GM18520 (cell line): Measurements from ENCODE around the gene DNAH9.

ENCODE experiments used
- ATAC-seq: cut with Tn5 transposase; IDR thresholded peaks from one replicate; pipeline ENCODE4 v1.9.1; 2021; ENCODE audit not compliant: unreplicated experiment

Gene DNAH9

DNA sequence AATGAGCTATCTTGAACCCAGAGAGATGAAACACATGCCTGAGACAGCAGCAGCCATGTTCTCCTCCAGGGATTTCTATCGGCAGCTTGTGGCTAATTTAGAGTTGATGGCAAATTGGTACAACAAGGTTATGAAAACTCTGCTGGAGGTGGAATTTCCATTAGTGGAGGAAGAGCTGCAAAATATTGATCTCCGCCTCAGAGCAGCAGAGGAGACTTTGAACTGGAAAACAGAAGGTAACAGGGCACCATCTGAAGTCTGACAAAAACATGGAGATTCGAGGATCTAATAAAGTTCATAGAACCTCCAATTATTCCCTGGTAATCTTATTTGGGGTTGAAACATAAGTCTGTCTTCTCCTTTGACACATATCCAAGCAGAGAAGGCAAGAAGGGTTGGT lies 52.8 kb downstream of the DNAH9 start:
- no peak for ATAC-seq

DNA sequence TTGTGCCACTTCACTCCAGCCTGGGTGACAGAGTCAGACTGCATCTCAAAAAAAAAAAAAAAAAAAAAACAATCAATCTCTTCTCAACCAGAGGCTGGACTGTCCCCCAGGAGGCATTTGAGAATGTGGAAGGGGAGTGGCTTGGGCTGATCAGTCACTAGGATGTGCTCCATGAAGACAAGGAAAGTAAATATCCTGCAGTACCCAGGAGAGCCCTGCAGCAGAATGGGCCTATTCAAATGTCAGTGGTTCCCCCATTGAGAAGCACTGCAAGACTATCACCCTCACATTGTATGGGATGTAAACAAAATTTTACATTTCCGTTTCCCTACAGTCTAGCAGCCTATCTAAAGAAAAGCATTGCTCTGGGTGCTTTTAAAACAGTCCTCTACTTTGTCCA lies 70.3 kb downstream of the DNAH9 start:
- no peak for ATAC-seq

DNA sequence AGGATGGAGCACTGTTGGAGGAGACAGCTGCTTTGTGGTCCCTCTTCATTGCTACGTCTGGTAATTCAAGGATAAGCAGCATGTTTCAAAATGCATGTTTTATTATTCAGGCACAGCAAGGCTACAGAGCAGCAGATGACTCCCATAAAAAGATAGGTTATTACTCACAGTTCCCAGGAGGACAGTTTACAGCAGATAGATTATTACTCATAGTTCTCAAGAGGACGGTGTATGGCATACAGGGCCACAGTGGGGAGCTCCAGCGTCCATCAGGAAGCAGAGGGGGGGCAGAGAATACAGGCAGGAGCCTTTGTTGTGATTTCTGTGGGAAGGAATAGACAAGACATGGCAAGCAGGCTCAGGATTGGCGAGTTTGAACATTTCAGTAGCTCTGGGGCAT lies 72.9 kb downstream of the DNAH9 start:
- ATAC-seq: no peak

DNA sequence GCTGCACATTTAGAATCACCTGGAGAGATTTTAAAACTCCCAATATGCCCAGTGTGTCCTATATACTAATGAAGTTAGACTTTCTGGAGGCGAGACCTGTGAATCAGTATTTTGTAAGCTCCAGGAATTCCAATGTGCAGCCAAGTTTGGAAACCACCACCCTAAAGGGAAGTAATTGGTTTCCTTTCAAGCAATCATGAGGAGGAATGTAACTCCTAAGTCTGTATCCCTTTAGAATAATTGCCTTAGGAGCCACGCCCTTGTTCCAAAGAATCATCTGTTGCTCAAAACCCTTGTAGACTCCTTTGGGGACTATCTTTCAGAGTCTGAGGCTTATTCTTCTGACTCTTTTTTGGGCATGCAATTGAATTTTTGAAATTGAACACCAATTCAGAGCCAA lies 84.4 kb downstream of the DNAH9 start:
- no peak for ATAC-seq

DNA sequence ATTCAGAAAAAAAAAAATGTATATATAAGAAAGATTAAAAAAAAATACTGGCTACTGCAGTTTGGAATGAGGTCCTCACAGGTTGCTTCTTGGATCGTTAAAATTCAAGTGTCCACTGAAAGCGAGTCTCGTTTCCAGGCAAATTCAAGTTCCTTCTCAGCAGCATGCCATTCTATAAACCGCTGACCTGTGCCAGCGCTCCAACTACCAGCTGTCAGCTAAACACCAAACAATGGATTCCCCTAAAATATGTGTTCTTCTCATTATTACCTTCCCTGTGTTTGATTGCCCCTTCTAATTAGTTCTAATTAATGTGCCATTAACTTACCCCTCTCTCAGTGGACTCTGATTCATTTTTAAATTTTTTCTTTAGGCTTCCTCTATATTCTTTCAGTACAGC lies 92.4 kb downstream of the DNAH9 start:
- ATAC-seq: no peak

DNA sequence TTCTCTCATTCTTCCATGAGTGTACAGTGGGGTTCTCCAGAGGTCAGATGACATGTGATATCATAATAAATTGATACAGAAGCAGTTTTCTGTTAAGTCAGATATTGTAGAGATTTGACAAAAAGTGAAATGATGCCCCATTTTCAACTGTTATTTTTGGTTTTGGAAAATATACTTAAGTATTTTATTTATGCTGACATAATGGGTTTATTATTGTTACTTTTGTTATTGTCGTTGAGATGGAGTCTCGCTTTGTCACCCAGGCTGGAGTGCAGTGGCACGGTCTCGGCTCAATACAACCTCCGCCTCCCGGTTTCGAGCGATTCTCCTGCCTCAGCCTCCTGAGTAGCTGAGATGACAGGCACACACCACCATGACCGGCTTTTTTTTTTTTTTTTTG lies 94.4 kb downstream of the DNAH9 start:
- no peak for ATAC-seq

DNA sequence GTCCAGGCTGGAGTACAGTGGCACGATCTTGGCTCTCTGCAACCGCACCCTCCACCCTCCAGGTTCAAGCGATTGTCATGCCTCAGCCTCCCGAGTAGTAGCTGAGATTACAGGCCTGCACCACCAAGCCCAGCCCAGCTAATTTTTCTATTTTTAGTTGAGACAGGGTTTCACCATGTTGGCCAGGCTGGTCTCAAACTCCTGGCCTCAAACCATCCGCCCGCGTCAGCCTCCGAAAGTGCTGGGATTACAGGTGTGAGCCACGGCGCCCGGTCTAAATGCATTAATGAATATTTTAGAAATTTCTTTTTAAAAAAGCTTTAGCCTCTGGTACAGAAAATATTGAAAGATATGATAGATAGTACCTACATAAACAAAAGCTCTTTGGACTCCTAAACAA lies 95.0 kb downstream of the DNAH9 start:
- ATAC-seq: no peak

DNA sequence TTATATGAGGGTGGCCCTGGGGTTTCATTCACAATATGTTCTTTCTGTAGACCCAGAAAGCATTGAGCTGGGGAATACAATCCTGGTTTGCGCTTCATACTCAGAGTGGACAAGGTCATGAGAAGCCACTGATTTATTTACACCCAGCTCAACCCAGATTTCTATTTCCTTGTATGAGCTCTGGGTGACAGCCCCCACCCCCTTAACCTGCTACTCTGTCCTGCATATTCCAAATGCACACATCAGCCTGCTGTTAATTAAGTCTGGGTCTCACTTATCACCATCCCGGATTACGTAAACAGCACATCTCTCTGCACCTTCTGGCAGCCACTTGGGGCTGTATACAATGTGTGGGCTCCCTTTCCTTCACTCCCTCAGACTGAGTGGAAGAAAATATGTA lies 102.4 kb downstream of the DNAH9 start:
- ATAC-seq: no peak

DNA sequence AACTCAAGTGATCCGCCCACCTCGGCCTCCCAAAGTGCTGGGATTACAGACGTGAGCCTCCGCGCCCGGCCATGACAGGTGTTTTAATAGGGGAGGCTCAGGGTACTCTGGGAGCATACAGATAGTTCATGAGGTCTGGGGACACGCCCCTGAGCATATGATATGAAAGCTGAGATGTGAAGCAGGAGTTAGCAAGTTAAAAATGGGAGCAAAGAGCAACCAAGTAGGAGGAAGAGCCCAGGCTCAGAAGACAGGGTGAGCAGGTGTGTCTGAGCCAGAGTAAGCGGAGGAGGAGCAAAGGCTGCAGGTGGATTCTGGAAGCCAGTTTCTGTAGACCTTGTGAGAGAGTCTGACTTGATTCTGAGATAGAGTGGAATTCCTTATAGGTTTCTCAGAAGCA lies 103.6 kb downstream of the DNAH9 start:
- ATAC-seq: no peak

DNA sequence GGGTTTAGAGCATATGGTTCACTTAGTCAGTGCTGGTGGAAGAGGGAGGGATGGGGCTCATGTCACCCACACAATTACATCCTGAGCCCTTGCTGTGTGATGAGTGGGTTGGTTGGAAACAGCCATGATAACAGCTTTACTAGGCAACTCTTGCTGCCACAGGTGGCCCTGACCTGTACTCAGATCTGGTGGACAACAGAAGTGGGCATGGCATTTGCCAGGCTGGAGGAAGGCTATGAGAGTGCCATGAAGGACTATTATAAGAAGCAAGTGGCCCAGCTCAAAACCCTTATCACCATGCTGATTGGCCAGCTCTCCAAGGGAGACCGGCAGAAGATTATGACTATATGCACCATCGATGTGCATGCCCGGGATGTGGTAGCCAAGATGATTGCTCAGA lies 105.8 kb downstream of the DNAH9 start:
- no peak for ATAC-seq

DNA sequence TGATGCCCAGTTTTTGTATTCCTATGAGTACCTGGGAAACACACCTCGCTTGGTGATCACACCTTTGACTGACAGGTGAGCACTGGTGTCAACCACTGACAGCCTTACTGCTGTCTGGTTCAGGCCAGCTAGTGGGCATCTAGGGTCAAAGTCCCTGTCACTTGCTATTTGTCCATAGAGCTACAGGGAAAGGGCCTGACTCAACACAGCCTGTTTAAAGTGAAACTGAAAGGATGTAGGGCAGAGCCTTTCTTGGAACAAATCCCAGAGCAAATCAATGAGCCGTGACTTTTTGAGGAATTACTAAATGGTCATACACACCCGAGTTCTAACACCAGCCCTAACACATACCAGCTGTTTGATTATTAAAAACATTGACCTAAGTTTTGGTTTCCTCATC lies 106.8 kb downstream of the DNAH9 start:
- no peak for ATAC-seq

DNA sequence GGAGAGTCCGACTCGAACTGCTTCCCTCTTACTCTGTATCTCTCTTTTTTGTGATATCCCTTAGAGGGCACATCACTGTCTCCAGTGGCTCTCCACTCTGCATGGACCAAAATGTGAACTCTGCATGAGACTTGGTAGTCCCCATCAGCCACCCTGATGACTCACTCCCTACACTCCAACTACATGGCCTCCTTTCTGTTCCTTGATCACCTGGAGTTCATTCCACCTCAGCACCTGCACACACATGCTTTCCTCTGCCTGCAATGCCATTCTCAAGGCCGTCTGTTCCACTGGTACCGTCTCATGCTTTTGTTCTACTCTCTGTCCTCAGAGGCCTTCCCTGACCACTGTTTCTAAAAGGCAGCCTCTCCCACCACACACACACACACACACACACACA lies 109.3 kb downstream of the DNAH9 start:
- no peak for ATAC-seq

DNA sequence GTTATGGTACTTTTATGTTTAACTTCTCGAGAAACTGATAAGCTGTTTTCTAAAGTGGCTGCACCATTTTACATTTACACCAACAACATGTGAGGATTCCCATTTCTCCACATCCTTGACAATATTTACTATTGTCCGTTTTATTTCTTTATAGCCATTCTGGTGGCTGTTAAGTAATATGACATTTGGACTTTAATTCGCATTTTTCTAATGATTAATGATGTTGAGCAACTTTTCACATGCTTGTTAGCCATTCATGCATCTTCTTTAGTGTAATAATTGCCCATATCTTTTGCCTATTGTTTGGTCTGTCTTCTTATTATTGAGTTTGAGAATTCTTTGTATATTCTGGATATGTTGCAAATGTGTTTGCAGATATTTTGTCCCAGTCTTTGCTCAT lies 114.2 kb downstream of the DNAH9 start:
- ATAC-seq: no peak

DNA sequence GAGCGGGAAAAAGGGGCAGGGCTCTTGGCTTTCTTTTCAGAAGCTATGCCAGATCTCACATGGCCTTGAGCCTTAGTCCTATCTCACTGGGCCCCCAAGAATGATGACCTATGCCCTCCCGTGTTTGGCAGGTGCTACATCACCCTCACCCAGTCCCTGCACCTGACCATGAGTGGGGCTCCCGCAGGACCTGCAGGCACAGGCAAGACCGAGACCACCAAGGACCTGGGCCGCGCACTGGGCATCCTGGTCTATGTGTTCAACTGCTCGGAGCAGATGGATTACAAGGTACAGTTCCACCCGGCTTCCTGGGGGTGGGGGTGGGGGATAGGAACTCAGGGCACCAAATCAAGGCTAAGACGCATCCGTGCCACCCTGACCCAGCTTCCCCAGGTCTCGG lies 120.9 kb downstream of the DNAH9 start:
- ATAC-seq: no peak

DNA sequence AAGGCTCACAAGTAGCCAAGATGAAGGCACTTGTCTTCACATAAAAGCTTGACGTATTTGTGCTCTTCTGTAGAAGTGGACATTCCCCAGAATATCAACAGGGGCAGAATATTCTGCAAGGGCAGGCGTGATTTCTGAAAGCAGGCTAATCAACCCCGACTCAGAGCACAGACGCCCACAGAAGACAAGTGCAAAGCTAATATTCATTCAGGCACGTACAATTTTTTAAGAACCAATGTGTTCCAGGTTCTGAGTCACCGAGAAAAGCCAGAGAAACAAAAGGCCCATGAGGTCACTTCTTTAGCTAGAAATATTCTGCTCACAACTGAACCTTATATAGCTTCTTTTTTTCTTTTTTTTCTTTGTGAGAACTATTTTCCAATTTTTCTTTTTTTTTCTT lies 121.6 kb downstream of the DNAH9 start:
- no peak for ATAC-seq

DNA sequence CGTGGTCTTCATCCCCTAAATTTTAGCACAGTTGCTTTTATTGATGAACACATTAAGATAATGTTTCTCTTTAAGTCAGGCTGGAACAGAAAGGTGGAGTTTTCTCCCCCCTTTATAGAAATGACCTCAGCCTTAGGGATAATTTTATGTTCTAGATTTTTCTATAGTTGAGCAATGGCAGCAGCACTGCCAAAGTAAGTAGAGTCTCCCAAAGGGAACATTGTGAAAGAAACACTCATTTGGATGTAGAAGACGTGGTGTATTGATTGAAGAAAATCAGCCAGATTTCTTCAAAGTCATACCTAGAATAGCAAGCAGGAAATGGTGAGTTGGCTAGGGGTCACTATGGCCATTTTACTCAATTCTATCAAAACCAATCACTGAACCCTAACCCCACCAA lies 122.5 kb downstream of the DNAH9 start:
- ATAC-seq: no peak

DNA sequence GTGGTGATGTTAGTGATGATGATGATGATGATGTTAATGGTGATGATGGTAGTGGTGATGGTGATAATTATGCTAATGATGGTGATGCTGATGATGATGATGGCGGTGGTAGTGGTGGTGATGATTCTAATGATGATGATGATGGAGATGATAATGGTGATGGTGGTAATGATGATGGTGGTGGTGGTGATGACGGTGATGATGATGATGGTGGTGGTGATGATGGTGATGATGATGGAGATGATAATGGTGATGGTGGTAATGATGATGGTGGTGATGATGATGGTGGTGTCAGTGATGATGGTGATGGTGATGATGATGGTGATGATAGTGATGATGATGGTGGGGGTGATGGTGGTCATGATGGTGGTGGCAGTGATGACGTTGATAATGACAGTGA lies 132.5 kb downstream of the DNAH9 start:
- no peak for ATAC-seq

DNA sequence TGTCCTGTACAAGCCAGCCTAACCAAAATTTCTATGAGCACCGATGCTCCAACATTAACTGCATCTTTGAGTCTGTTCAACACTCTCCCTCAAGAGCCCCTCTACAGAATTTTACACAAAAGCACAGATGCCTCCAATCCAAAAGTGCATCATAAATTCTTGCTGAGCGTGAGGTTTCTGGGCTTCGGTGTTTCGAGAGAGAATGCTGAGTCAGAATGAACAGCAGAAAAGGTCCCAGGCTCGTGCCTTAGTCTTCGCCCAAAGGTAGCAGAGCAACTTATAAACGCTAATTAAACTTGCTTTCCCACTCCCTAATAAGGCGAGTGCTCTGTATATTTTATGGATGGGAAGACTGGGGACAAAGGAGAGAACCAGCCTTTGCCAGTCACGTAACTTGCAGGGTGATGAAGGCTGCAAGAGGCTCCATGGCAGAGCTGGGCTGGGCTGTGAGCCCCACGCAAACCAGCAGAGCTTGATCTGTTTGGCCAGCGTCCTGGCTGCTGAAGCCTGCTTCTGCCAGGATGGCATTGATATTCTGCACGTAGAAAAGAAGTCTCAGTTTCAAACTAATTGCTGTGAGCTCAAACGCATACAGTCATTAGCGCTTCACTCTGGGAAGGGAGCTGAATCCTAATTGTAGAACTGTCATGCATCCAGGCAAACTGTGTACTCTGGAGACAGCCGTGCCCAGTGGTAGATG lies 138.5 kb downstream of the DNAH9 start:
- no peak for ATAC-seq

DNA sequence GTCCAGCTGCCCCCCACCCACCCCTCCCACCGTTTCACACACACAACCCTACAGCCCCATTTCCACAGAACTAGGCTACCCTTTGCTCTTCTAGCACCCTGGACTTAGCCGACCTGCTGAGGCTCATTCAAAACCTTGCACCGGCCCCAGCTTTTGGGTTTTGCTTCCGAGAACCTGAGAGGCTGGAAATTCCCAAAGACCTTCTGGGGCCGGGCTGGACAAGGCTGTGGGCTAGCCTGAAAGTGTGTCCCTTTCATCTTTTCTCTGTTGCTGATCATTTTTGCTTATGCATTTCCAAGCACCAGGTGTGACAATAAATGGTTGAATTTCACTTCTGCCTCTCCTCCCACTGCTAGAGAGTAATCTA lies 139.0 kb downstream of the DNAH9 start:
- ATAC-seq: no peak

DNA sequence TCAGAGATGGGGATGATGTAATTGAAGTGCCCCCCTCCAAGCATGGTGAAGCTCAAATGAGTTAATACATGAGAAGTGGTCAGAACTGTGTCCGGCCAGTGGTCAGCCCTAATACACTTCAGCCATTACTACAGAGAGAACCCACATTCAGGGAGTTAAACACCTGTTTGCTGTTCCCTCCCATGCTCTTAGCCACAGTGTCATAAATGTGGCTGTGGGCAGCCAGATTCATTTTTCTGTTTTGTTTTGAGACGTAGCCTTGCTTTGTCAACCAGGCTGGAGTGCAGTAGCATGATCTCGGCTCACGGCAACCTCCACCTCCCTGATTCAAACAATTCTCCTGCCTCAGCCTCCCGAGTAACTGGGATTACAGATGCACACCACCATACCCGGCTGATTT lies 139.9 kb downstream of the DNAH9 start:
- no peak for ATAC-seq

DNA sequence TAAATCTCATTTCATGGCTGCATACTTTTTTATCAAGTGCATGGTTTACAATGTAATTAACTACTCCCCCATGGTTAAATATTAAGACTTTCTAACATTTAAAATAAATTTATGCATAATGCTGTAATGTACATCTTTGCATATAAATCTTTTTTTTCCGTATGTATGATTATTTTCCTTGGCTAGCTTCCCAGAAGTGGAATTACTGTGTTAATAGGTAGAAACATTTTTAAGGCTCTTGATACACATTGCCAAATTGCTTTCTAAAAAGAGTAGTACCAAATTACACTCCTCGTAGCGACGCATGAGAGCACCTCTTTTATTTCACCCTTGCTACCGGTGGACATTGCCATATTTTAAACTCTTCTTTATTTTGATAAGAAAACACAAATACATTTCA lies 141.1 kb downstream of the DNAH9 start:
- no peak for ATAC-seq

DNA sequence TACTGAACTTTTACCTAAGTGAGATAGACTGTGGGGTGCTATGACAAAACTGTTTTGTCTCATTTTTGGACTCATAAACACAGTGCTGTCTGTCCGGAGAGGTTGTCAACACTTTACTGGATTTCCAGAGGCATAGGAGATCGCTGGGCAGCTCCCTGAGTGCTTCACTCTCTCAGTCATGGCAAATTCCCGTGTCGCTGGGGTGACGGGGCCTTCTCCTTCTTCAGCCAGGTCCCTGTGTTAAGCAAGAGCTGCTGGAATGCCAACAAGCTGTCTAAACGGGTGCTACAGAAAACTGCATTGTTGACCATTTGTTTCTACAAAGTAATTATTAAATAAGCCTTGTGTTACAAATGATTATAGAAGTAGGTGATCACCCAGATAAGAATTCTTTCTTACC lies 141.6 kb downstream of the DNAH9 start:
- ATAC-seq: no peak

DNA sequence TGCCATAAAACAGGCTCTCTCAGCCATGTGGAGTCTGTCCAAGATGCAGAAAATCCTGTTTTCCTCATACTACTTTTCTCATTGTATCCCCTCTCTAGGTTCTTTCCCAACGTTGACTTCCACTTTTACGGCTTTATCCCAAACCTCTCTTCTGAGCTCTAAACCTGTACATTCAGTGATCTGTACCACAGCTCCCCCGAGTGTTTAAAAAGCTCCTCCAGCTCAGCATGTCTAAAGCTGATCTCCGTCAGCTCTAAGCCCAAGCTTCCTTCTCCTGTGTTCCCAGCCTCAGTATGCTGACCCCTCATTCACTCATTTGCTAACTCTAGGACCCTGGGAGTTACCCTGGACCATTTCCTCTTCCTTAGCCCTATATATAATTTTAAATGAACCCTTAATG lies 144.6 kb downstream of the DNAH9 start:
- no peak for ATAC-seq

DNA sequence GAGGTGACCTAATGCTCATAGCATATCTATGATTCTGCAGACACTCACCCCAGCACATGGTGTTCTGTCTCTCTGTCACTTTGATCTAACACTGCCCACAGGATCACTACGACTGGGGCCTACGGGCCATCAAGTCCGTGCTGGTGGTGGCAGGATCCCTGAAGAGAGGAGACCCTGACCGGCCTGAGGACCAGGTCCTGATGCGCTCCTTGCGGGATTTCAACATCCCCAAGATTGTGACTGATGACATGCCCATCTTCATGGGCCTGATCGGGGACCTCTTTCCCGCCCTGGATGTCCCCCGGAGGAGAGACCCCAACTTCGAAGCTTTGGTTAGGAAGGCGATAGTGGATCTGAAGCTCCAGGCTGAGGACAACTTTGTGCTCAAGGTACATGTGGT lies 146.4 kb downstream of the DNAH9 start:
- no peak for ATAC-seq
